IPS-15b (cell line): ENCODE results near the gene SREBF1.

Experiments
- H3K27me3 ChIP-seq: one replicate; pipeline ENCODE4 v1.6.1; 2013; ENCODE audit warnings: low read length; ENCODE audit not compliant: control insufficient read depth, insufficient read depth
- H3K36me3 ChIP-seq: one replicate; pipeline ENCODE4 v1.6.1; 2013; ENCODE audit warnings: low read length; ENCODE audit not compliant: control insufficient read depth, insufficient read depth
- H3K4me1 ChIP-seq: one replicate; pipeline ENCODE4 v1.6.1; 2013; ENCODE audit warnings: mild to moderate bottlenecking, low read length; ENCODE audit not compliant: control insufficient read depth, insufficient read depth
- H3K4me3 ChIP-seq: one replicate; pipeline ENCODE4 v1.5.1; 2013; ENCODE audit warnings: low read depth, low read length
- H3K9ac ChIP-seq: one replicate; pipeline ENCODE4 v1.6.1; 2013; ENCODE audit warnings: low read depth, mild to moderate bottlenecking, low read length
- H3K9me3 ChIP-seq: one replicate; pipeline ENCODE4 v1.6.1; 2013; ENCODE audit warnings: mild to moderate bottlenecking, low read length; ENCODE audit not compliant: control insufficient read depth, insufficient read depth

Gene SREBF1

DNA sequence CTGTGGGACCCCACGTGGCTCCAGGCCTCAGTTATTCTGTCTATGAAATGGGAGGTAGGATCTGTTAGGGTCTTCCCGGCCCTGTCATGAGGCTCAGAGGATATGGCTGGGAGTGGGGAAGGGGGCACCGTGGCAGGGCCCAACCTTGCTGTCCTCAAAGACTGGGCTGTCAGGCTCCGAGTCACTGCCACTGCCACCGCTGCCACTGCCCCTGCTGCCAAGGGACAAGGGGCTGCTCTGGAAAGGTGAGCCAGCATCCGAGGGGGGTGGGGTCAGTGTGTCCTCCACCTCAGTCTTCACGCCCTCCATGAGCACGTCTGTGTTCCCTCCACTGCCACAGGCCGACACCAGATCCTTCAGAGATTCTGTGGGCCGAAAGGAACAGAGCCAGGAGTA is 19.2 kb downstream of the SREBF1 start:
- Histone ChIP-seq H3K4me1 (no peaks in the 10 kb centered on the region), H3K36me3 (peaks cover 70% of the 10 kb centered on the region), H3K9me3 (no peaks in the 10 kb centered on the region), H3K27me3 (peaks cover 5% of the 10 kb centered on the region), H3K9ac (no peak overlapping the region), H3K4me3 (no peak overlapping the region)

DNA sequence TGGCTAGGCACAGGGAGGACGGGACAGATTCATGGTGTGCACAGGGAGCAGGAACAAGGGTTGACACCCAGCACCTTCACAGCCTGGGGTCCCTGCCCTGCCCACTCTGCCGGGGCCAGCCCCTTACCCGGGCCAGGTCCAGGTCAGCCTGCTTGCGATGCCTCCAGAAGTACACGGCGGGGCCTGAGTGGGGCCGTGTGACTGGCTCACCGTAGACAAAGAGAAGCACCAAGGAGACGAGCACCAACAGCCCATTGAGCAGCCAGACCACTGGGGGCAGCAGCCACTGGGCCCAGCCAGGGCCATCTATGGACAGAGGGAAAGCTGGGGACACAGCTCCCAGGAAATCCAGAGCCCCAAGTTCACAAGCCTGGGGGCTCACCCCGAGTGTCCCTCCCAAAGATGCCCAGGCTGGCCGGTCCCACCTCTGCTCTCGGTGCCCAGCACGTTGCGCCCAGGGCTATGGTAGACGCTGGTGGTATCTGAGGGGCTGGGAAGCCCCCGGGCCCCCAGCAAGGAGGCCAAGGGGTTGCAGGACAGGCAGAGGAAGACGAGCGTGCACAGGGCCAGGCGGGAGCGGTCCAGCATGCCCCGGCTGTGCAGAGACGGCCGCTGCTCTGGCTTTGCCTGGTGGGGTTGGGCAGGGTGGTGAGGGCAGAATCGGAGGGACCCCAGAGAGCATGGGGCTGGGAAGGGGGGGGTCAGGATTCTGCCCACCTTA is 19.8 kb downstream of the SREBF1 start:
- Histone ChIP-seq H3K27me3 (no peaks in the 10 kb centered on the region), H3K4me3 (no peak overlapping the region), H3K9me3 (no peaks in the 10 kb centered on the region), H3K36me3 (peaks cover 70% of the 10 kb centered on the region), H3K9ac (no peak overlapping the region), H3K4me1 (peaks cover 2% of the 10 kb centered on the region)

DNA sequence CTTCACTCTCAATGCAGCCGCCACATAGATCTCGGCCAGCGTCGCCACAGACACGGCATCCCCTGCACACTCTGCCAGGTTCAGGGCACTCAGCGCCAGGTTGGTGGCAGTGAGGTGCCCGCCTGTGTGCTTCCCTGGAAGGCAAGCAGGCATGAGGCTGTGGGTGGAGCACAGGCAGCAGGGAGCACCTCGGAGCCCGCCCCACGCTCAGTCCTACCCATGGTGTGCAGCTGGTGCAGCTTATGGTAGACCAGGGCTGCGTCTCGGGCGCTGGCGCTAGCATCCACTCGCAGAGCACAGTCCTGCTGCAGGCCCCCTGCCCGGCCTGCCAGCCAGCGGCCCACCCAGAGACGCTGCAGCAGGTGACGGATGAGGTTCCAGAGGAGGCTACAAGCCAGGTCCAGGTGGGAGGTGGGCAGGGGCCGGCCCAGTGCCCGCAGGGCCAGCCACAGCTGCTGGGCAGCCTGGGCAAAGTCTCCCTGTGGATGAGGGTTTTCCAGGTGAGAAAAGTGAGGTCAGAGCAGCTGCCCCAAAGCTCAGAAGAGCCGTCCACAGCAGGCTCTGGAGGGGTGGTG is 20.5 kb downstream of the SREBF1 start:
- Histone ChIP-seq H3K4me1 (peaks cover 6% of the 10 kb centered on the region), H3K4me3 (no peak overlapping the region), H3K9me3 (no peaks in the 10 kb centered on the region), H3K27me3 (no peaks in the 10 kb centered on the region), H3K36me3 (peaks cover 70% of the 10 kb centered on the region), H3K9ac (no peak overlapping the region)

DNA sequence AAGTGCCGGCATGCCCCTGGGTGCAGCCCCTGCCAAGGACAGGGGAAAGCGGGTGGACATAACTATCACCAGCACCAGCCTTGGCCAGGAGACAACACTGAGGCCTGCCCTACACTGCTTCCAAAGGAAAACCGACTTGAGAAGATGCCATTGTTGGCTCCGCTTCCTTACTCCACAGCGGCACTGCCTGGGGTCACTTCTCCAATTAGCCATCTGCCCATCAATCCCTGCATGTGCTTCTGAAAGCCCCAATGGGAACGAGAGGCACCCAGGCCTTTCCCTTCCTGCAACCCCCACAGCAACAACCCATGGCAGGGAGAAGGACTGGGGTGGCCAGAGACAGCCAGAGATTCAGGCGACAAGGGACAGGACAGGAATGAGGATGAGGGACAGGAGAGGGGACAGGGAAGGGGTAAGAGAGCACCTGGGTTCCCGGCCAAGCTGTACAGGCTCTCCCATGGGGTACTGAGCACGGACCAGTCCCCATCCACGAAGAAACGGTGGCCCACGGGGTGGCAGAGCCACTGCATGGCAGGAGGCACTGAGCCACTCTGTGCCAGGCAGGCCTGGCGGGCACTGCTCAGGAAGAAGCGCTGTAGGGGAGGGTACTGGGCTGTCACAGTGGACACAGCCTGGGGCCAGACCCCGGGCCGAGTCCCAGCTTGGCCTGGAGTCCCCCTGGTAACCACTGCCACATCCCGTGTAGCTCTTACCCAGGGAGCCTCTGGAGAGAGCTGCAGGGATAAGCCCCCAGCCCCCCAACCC is 21.2 kb downstream of the SREBF1 start:
- Histone ChIP-seq H3K36me3 (peaks cover 70% of the 10 kb centered on the region), H3K4me3 (no peak overlapping the region), H3K27me3 (peaks cover 6% of the 10 kb centered on the region), H3K4me1 (peaks cover 6% of the 10 kb centered on the region), H3K9me3 (no peaks in the 10 kb centered on the region), H3K9ac (no peak overlapping the region)

DNA sequence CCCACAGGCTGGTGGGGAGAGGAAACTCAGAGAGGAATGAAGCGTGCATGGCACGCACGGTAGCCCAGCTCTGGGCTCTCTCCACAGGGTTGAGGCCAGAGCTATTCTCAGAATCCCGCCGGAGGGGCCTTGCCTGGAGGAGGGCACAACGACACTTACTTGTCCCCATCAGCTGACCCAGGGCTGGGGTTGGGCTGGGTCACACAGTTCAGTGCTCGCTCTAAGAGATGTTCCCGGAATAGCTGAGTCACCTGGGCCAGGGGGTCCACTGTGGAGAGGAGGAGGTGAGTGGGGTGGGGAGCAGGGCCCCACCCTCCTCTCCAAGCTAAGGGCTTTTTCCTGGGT is 21.8 kb downstream of the SREBF1 start:
- Histone ChIP-seq H3K4me3 (no peak overlapping the region), H3K4me1 (peaks cover 6% of the 10 kb centered on the region), H3K9me3 (no peaks in the 10 kb centered on the region), H3K27me3 (peaks cover 9% of the 10 kb centered on the region), H3K36me3 (peaks cover 66% of the 10 kb centered on the region), H3K9ac (no peak overlapping the region)

DNA sequence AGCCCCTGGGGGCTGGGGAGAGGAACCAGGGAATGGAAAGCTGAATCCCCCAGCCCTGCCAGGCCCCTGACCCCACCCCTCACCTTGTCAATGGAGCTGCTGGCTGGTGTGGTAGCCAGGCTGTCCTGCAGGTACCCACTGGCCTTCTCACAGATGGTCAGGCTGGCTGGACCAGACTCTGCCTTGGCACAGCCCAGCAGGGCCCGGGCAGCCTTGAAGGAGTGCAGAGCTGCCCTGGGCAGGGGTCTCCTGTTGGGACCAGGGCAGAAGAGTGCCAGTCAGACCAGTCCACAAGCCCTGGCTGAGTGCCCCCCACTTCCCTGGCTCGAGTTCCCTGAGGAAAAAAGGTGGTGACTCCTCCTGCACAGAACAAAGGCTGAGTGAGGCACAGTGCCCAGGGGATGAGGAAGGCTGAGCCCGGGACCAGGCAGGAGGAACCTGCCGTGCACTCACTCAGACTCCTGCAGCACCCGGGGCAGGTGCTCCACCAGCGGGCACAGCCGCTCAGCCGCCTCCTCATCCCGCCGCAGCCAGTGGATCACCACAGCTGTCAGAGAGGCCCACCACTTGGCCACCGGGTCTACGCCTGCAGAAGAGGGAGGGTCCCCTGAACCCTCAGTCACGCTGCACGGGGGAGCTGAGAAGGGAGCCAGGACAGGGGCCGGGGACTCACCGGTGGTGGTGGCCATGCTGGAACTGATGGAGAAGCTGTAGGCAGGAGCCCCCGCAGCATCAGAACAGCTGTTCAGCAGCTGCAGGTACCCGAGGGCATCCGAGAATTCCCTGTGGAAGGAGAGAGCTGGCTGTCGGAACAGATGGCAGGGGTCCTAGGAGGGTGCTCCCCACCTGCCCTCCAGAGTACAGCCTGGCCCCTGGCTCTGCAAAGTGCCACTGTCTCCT is 22.4 kb downstream of the SREBF1 start:
- Histone ChIP-seq H3K4me1 (peaks cover 6% of the 10 kb centered on the region), H3K4me3 (no peak overlapping the region), H3K36me3 (peaks cover 62% of the 10 kb centered on the region), H3K9ac (no peak overlapping the region), H3K9me3 (no peaks in the 10 kb centered on the region), H3K27me3 (peaks cover 9% of the 10 kb centered on the region)

DNA sequence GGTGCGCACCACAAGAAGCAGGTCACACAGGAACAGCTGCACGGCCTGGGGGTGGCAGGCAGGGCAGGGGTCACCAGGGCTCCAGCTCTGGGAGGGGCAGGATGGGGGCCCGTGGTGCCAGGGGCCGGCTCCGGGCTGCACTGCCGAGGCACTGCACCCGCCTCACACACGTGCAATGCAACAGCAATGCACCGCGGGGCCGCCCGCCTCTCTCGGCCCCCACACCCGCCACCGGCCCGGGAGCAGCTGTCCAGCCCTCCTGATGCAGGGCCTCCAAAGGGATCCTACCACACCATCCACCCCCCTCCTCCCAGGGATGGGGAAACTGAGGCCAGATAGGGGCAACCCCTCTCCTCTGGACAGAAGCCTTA is 23.1 kb downstream of the SREBF1 start:
- Histone ChIP-seq H3K36me3 (peaks cover 55% of the 10 kb centered on the region), H3K9me3 (no peaks in the 10 kb centered on the region), H3K9ac (no peak overlapping the region)

DNA sequence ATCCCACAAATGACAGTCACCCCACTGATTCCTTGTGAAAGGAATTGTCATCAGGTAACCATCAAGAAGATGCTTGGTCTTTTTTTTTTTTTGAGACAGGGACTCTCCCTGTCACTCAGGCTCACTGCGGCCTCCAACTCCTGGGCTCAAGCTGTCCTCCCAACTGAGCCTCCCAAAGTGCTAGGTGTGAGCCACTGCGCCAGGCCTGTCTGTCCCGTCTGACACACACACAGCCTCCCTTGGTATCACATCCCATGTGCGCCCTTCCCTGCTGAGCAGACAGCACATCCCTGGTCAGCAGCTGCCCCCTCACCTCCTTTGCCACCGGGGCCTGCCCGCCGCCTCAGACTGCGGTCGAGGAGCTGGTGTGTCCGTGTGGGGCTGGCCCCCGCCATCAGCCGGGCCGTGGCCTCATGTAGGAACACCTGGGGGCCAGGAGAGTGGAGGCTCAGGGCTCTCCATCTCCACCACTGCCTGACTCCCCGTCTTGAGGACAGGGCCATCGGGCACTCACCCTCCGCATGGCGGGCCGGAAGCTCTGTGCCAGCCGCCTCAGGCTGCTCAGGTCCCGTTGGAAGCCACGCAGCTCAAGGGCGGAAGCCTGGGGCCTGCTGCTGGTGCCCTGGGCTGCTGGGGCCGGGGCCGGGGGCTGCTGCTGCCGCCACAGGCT is 23.6 kb downstream of the SREBF1 start:
- Histone ChIP-seq H3K36me3 (peaks cover 51% of the 10 kb centered on the region), H3K4me3 (no peak overlapping the region), H3K9me3 (no peaks in the 10 kb centered on the region), H3K9ac (no peak overlapping the region), H3K4me1 (peaks cover 6% of the 10 kb centered on the region), H3K27me3 (peaks cover 18% of the 10 kb centered on the region)

More for the DNA sequence above, 23.1 kb downstream of the SREBF1 start:
- H3K4me3 ChIP-seq, result no peak overlapping the region
- H3K4me1 ChIP-seq, result peaks cover 6% of the 10 kb centered on the region
- peaks cover 15% of the 10 kb centered on the region for H3K27me3 ChIP-seq

DNA sequence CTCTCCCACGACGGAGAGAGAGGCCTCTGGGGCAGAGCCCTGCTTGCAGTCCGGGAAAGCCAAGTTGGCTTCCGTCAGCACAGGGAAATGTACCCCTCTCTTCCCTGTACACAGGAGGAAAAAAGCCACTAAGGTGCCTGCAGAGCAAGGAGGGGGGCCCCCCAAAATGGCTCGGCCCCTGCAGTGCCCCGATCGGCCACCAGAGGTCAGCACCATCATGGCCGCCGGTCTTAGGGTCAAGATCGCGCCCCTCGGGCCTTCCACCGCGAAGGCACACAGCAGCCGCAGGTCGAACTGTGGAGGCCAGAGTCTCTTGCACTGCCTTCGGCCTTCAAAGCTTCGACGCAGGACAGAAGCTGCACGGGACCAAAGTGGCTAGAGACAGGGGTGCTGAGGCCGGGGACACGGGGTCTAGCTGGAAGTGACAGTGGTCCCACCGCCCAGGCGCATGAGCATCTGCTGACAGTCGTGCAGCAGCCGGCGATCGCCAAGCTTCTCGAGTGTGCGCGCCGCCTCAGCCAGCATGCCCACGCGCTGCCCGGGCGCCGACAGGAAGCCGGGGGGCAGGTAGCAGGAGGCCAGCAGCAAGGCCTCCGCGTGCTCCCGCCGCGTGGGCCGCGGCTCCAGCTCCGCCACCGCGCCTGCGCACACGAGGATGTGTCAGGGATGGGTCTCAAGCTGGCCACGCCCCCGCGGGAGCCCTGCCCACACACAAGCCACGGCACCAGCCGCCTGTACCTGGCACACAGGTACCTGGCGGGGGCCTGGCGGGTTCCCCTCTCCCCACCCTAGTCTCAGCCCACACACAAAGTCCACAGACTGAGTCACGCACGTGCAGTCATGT is 24.4 kb downstream of the SREBF1 start:
- Histone ChIP-seq H3K4me1 (peaks cover 6% of the 10 kb centered on the region), H3K36me3 (peaks cover 45% of the 10 kb centered on the region), H3K27me3 (peaks cover 18% of the 10 kb centered on the region), H3K9me3 (no peaks in the 10 kb centered on the region), H3K9ac (no peak overlapping the region), H3K4me3 (no peak overlapping the region)

DNA sequence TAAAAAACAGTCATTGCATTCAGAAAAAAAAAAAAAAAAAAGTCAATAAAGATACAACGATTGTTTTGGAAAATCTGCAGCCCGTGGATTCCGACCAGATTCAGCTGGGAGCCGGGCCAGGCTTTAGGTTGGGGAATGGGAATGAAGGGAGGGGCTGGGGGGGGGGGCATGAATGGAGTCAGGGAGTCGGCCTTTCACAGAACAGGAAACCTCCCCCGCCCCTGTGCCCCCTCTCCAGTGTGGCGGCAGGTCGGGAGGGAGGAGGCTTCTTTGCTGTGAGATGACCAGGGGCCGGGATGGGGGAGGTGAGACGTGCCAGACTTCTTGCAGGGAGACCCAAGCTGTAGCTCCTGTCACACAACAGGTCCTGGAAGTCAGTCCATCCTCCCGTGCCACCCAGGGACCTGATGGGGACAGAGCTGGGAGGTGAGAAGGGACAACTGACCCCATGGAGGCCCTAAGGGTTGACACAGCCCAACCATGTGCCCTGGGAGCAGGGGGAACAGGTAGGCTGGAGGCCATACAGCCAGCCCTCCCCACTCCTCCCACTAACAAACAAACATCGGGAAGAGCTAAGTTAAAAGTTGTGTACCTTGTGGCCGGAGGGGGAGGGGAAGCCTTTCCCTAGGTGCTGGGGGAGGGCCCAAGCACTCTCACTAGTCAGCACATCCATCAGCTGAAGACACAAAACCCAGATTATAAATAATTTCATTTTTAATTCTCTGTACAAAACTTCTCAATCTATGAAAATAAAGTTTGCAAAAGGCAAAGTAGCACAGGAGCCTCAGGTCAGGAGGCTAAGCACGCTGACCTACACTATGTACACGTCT is 25.2 kb downstream of the SREBF1 start:
- peaks cover 22% of the 10 kb centered on the region for H3K27me3 ChIP-seq
- H3K9ac ChIP-seq, result no peak overlapping the region
- peak overlapping the region; percentile 22 for H3K4me3 ChIP-seq
- peaks cover 37% of the 10 kb centered on the region for H3K36me3 ChIP-seq
- H3K4me1 ChIP-seq, result peaks cover 6% of the 10 kb centered on the region
- H3K9me3 ChIP-seq, result no peaks in the 10 kb centered on the region
